PC-3 (cell line): Measurements from ENCODE around the gene SHOX. TPM values are rescaled to one million over a fixed set of nuclear protein-coding genes. Genes with fewer than 3 reads are reported as not detected.

Source experiments
- ATAC-seq: fragments of 200-7000 bp; cut with Tn5 transposase; 2 replicates; pipeline ENCODE4 v1.9.1; 2020; ENCODE audit warnings: mild to moderate bottlenecking, moderate library complexity
- BruUV-seq: library from RNA; stranded (reverse); fragments of 400-500 nt; replicated peaks from 2 replicates; lab custom pipeline; 2021; lab: Mats Ljungman, UMichigan
- CTCF ChIA-PET: fragments of 300-600 bp; sonication (Branson Sonifier 250); formaldehyde crosslinking; loops from one replicate; lab custom pipeline; 2022; ENCODE audit warnings: antibody characterized with exemption; lab: Charles Lee
- POLR2A ChIA-PET: fragments of 300-600 bp; sonication (Branson Sonifier 250); formaldehyde crosslinking; loops from one replicate; lab custom pipeline; 2022; ENCODE audit warnings: antibody characterized with exemption; ENCODE audit not compliant: unreplicated experiment; lab: Charles Lee
- DNase-seq: peaks from one replicate; pipeline ENCODE4 v3.0.0-alpha.2; 2015
- H2AFZ ChIP-seq: fragments of 300-600 bp; sonication (generic); 2 replicates; pipeline ENCODE4 v1.6.0; 2016; ENCODE audit warnings: antibody characterized with exemption, low read length
- H3F3A ChIP-seq: fragments of 300-600 bp; sonication (generic); one replicate; pipeline ENCODE4 v1.6.0; 2017; ENCODE audit warnings: antibody characterized with exemption, low read length, control low read depth, mild to moderate bottlenecking; ENCODE audit not compliant: unreplicated experiment
- H3K27ac ChIP-seq: fragments of 300-600 bp; sonication (generic); 2 replicates; pipeline ENCODE4 v1.5.1; 2016; ENCODE audit warnings: mild to moderate bottlenecking, low read length
- H3K27me3 ChIP-seq: fragments of 300-600 bp; sonication (generic); 2 replicates; pipeline ENCODE4 v1.6.1; 2016; ENCODE audit warnings: low read length, mixed read lengths
- H3K36me3 ChIP-seq: fragments of 300-600 bp; sonication (generic); 2 replicates; pipeline ENCODE4 v1.6.1; 2016; ENCODE audit warnings: low read depth, mixed run types, low read length, mixed read lengths
- H3K4me1 ChIP-seq: fragments of 300-600 bp; sonication (generic); 2 replicates; pipeline ENCODE4 v1.5.1; 2016; ENCODE audit warnings: low read length; ENCODE audit not compliant: insufficient read depth
- H3K4me2 ChIP-seq: fragments of 300-600 bp; sonication (generic); 2 replicates; pipeline ENCODE4 v1.6.0; 2016; ENCODE audit warnings: low read length
- H3K4me3 ChIP-seq: fragments of 300-600 bp; sonication (generic); 2 replicates; pipeline ENCODE4 v1.5.1; 2016; ENCODE audit warnings: mild to moderate bottlenecking, low read length, mixed read lengths
- H3K79me2 ChIP-seq: fragments of 300-600 bp; sonication (generic); 2 replicates; pipeline ENCODE4 v1.6.1; 2017; ENCODE audit warnings: low read length, mixed read lengths
- H3K9ac ChIP-seq: fragments of 300-600 bp; sonication (generic); 2 replicates; pipeline ENCODE4 v1.6.0; 2016; ENCODE audit warnings: mild to moderate bottlenecking, low read length
- H3K9me2 ChIP-seq: fragments of 300-600 bp; sonication (generic); replicated peaks from 2 replicates; pipeline ENCODE4 v1.6.1; 2016; ENCODE audit warnings: mixed run types, low read length, mixed read lengths
- H3K9me3 ChIP-seq: fragments of 300-600 bp; sonication (generic); 2 replicates; pipeline ENCODE4 v1.6.1; 2016; ENCODE audit warnings: low read length, mixed read lengths
- H4K20me1 ChIP-seq: fragments of 300-600 bp; sonication (generic); 2 replicates; pipeline ENCODE4 v1.6.1; 2016; ENCODE audit warnings: low read length, mixed read lengths
- CTCF ChIP-seq: fragments of 300-600 bp; sonication (generic); conservative IDR thresholded peaks from 2 replicates; pipeline ENCODE4 v1.5.1; 2017; ENCODE audit warnings: antibody characterized with exemption, low read depth, mild to moderate bottlenecking, low read length
- EZH2 ChIP-seq: fragments of 300-600 bp; sonication (generic); IDR thresholded peaks from one replicate; pipeline ENCODE4 v1.6.1; 2017; ENCODE audit warnings: antibody characterized with exemption, mild to moderate bottlenecking, low read length; ENCODE audit not compliant: unreplicated experiment
- EZH2phosphoT487 ChIP-seq: fragments of 300-600 bp; sonication (generic); IDR thresholded peaks from 2 replicates; pipeline ENCODE4 v1.6.1; 2018; ENCODE audit warnings: mild to moderate bottlenecking, antibody characterized with exemption, low read length, borderline replicate concordance
- intact Hi-C: fragments of 100-400 bp; cut with micrococcal nuclease; formaldehyde crosslinking; loops from 2 replicates; pipeline ENCODE4 v1.9.0; 2023
- total RNA-seq: library from RNA; depleted of rRNA; stranded (reverse); fragments of >200 nt; gene quantifications from 2 replicates; pipeline ENCODE4 v1.2.3, GENCODE V29; 2014

The SHOX gene
- total RNA-seq, 1 experiment from 2014 or later = not detected

- Histone ChIP-seq H2AFZ (no peak overlapping the region), H3K9me2 (no peaks in the 10 kb centered on the region), H3K79me2 (no peaks in the 10 kb centered on the region), H3K27me3 (peaks cover 52% of the 10 kb centered on the region), H3K4me2 (no peak overlapping the region), H3K9ac (no peak overlapping the region), H4K20me1 (no peaks in the 10 kb centered on the region), H3K36me3 (no peaks in the 10 kb centered on the region), H3K4me3 (no peak overlapping the region), H3K4me1 (no peaks in the 10 kb centered on the region), H3K27ac (no peak overlapping the region), H3K9me3 (no peaks in the 10 kb centered on the region), H3F3A (no peaks in the 10 kb centered on the region)
- intact Hi-C loops = no loop called here
- no peak for DNase-seq
- ChIA-PET CTCF (no interaction called here), POLR2A (no interaction called here)
- BruUV-seq = no TSS peak
- ATAC-seq = no peak
- no peak for TF ChIP-seq CTCF
- no peak for TF ChIP-seq EZH2
- TF ChIP-seq EZH2phosphoT487 = no peak
Measured at GRCh38 chrX:638482-639131, 8.0 kb downstream of the SHOX start.

- CTCF ChIA-PET = no interaction called here
- DNase-seq (no peak), ATAC-seq (no peak)
- no TSS peak for BruUV-seq
- intact Hi-C loops = no loop called here
- Histone ChIP-seq H2AFZ (no peak overlapping the region), H3K79me2 (no peaks in the 10 kb centered on the region), H3K9me2 (no peaks in the 10 kb centered on the region), H3K9me3 (no peaks in the 10 kb centered on the region), H3K4me1 (no peaks in the 10 kb centered on the region), H4K20me1 (no peaks in the 10 kb centered on the region), H3K4me3 (no peak overlapping the region), H3K27ac (no peak overlapping the region), H3K9ac (no peak overlapping the region), H3K36me3 (no peaks in the 10 kb centered on the region), H3K4me2 (no peak overlapping the region), H3F3A (no peaks in the 10 kb centered on the region), H3K27me3 (peaks cover 46% of the 10 kb centered on the region)
- TF ChIP-seq CTCF (no peak), EZH2 (no peak), EZH2phosphoT487 (no peak)
- POLR2A ChIA-PET = no interaction called here
Measured at GRCh38 chrX:639151-639550, 8.6 kb downstream of the SHOX start.

- Histone ChIP-seq H4K20me1 (no peaks in the 10 kb centered on the region), H2AFZ (no peak overlapping the region), H3K4me1 (no peaks in the 10 kb centered on the region), H3K9me2 (no peaks in the 10 kb centered on the region), H3K27me3 (peaks cover 33% of the 10 kb centered on the region), H3K4me3 (no peak overlapping the region), H3F3A (no peaks in the 10 kb centered on the region), H3K9me3 (no peaks in the 10 kb centered on the region), H3K27ac (no peak overlapping the region), H3K79me2 (no peaks in the 10 kb centered on the region), H3K36me3 (no peaks in the 10 kb centered on the region), H3K9ac (no peak overlapping the region), H3K4me2 (no peak overlapping the region)
- BruUV-seq = no TSS peak
- DNase-seq (no peak), ATAC-seq (no peak)
- intact Hi-C loops = no loop called here
- TF ChIP-seq CTCF (no peak), EZH2phosphoT487 (no peak), EZH2 (no peak)
- ChIA-PET POLR2A (no interaction called here), CTCF (no interaction called here)
Measured at GRCh38 chrX:640641-641040, 10.1 kb downstream of the SHOX start.
